ENCODE data around the gene NRBF2.

NRBF2 gene

GRCh38 chr10:63114031-63114814, 18.9 kb upstream of the NRBF2 start:
- TF ChIP-seq CTCF (conservative IDR thresholded peaks at IDR 0.05): no peak
- H3K27ac ChIP-seq: no peak overlapping the region

- TF ChIP-seq CTCF (conservative IDR thresholded peaks at IDR 0.05): no peak
These were observed 17.3 kb upstream of the NRBF2 start for GRCh38 chr10:63115732-63116383.

GRCh38 chr10:63116452-63117072, 16.6 kb upstream of the NRBF2 start:
- TF ChIP-seq CTCF (conservative IDR thresholded peaks at IDR 0.05): no peak
- H3K27ac ChIP-seq: no peak overlapping the region

More at GRCh38 chr10:63115732-63116383, 17.3 kb upstream of the NRBF2 start:
- H3K27ac ChIP-seq: no peak overlapping the region

GRCh38 chr10:63119041-63119440, 14.1 kb upstream of the NRBF2 start:
- no peak overlapping the region for H3K27ac ChIP-seq
- TF ChIP-seq CTCF (conservative IDR thresholded peaks at IDR 0.05): no peak

- no peak overlapping the region for H3K27ac ChIP-seq
- no peak for TF ChIP-seq CTCF (conservative IDR thresholded peaks at IDR 0.05)
These were observed 12.6 kb upstream of the NRBF2 start for GRCh38 chr10:63120554-63120953.

GRCh38 chr10:63123727-63124362, 9.3 kb upstream of the NRBF2 start:
- no peak for TF ChIP-seq CTCF (conservative IDR thresholded peaks at IDR 0.05)
- no peak overlapping the region for H3K27ac ChIP-seq

- no peak overlapping the region for H3K27ac ChIP-seq
- no peak for TF ChIP-seq CTCF (conservative IDR thresholded peaks at IDR 0.05)
These were observed 7.7 kb upstream of the NRBF2 start for GRCh38 chr10:63125459-63125858.
